Measurements from ENCODE around the gene WDR17. TPM values are rescaled to one million over a fixed set of nuclear protein-coding genes. Genes with fewer than 3 reads are reported as not detected.

The WDR17 gene
- total RNA-seq, 2 donors from 2014 or later = 5.5 to 5.7 TPM

DNA sequence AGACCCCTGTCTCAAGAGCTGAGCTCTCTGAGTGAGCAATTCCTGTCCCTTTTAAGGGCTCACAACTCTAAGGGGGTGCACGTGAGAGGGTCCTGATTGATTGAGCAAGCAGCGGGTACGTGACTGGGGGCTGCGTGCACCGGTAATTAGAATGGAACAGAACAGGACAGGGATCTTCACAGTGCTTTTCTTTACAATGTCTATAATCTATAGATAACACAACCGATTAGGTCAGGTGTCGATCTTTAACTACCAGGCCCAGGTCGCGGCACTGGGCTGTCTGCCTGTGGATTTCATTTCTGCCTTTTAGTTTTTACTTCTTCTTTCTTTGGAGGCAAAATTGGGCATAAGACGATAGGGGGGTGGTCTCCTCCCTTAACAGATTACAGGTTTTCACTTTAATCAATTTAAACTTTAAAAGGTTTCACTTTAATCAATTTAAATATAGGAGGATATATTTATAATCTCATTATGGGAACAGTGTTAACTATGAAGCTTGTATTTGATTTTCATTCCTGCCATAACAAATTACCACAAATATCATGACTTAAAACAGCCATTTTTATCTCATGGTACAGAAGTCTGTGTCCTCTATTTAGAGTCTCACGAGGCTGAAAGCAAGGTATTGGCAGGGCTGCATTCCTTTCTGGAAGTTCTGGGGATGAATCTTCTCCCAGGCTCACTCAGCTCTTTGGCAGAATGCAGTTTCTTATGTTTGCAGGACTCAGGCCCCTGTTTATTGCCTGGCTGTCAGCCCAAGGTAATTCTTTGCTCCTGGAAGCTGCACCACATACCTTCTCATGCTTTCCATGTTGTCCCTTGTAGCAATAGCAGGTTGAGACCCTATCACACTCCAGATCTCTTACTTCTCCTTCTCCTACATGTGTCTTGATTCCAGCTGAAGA is 124.5 kb downstream of the WDR17 start:
- Histone ChIP-seq H3K36me3 (no peaks in the 10 kb centered on the region), H3K27me3 (replicated peaks; ENCODE audit: insufficient read depth) (no peaks in the 10 kb centered on the region), H3K4me3 (no peak overlapping the region), H3K9me3 (no peaks in the 10 kb centered on the region), H3K27ac (no peak overlapping the region), H3K4me1 (replicated peaks) (no peaks in the 10 kb centered on the region)
- WGBS = 75% methylated on average over 11 of the region's 11 CpGs
- TF ChIP-seq, protein P1, sequence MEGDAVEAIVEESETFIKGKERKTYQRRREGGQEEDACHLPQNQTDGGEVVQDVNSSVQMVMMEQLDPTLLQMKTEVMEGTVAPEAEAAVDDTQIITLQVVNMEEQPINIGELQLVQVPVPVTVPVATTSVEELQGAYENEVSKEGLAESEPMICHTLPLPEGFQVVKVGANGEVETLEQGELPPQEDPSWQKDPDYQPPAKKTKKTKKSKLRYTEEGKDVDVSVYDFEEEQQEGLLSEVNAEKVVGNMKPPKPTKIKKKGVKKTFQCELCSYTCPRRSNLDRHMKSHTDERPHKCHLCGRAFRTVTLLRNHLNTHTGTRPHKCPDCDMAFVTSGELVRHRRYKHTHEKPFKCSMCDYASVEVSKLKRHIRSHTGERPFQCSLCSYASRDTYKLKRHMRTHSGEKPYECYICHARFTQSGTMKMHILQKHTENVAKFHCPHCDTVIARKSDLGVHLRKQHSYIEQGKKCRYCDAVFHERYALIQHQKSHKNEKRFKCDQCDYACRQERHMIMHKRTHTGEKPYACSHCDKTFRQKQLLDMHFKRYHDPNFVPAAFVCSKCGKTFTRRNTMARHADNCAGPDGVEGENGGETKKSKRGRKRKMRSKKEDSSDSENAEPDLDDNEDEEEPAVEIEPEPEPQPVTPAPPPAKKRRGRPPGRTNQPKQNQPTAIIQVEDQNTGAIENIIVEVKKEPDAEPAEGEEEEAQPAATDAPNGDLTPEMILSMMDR (IDR thresholded peaks at IDR 0.05) = no peak
- TF ChIP-seq POLR2AphosphoS5 (IDR thresholded peaks at IDR 0.05) (no peak), POLR2A (IDR thresholded peaks at IDR 0.05) (no peak)
- peak; percentile 14 for DNase-seq (ENCODE audit: low spot score)
- intact Hi-C loops (cut with DNase I) = loop anchor here (5.0 to 10.0 kb wide), 2 partner anchors 42 to 85 kb away; no protein-coding TSS in a partner anchor

DNA sequence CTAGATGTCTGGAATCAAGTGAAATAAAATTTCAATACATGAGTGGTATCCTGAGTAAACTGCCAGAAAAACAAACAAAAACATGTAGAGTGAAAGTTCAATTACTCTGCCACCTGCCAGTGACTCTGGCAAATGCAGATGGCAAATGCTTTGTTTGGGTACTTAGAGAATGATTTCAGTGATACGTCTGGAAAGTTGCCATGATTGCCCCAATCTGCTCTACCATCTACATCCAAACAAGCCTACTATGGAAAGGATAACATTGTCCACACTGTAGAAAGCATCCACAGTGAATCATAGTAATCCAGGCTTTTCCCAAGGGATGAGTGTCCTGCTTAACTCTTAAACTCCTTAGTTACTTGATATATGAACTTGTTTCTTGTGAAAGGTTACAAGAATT is 126.3 kb downstream of the WDR17 start:
- Histone ChIP-seq H3K4me3 (no peak overlapping the region), H3K9me3 (no peaks in the 10 kb centered on the region), H3K36me3 (no peaks in the 10 kb centered on the region), H3K27ac (no peak overlapping the region), H3K4me1 (replicated peaks) (no peaks in the 10 kb centered on the region), H3K27me3 (replicated peaks; ENCODE audit: insufficient read depth) (no peaks in the 10 kb centered on the region)
- 17% methylated on average over 1 of the region's 1 CpG for WGBS
- no peak for DNase-seq (ENCODE audit: low spot score)
- intact Hi-C loops (cut with DNase I) = loop anchor here (10.0 kb wide), 1 partner anchor 83 kb away; no protein-coding TSS in a partner anchor
- no peak for TF ChIP-seq POLR2A (IDR thresholded peaks at IDR 0.05)
- TF ChIP-seq, protein P1 (IDR thresholded peaks at IDR 0.05) = no peak
- TF ChIP-seq POLR2AphosphoS5 (IDR thresholded peaks at IDR 0.05) = no peak

DNA sequence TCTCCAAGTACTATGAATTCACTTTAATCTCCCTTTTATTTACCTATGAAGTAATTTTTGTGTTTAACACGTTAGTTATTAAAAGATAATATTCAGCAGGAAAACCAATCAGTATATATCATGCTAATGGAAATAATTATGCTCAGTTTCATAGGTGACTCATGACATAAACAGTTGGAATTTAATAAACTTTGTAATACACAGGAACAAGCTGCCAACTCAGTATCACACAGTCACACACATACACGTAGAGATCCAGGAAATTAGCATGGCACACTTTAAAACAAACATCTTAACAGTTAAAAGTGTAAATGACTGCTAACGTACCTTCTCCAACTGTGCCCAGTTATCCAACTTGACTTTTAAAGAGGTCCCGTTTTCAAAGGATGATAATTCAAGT is 127.5 kb downstream of the WDR17 start:
- no peak for DNase-seq (ENCODE audit: low spot score)
- TF ChIP-seq POLR2A (IDR thresholded peaks at IDR 0.05) = no peak
- TF ChIP-seq POLR2AphosphoS5 (IDR thresholded peaks at IDR 0.05) = no peak
- TF ChIP-seq, protein P1 (IDR thresholded peaks at IDR 0.05) = no peak
- no peaks in the 10 kb centered on the region for H3K36me3 ChIP-seq
- no peaks in the 10 kb centered on the region for H3K9me3 ChIP-seq
- H3K27me3 ChIP-seq (replicated peaks; ENCODE audit: insufficient read depth) = no peaks in the 10 kb centered on the region
- intact Hi-C loops (cut with DNase I) = loop anchor here (10.0 kb wide), 1 partner anchor 82 kb away; no protein-coding TSS in a partner anchor
- no peaks in the 10 kb centered on the region for H3K4me1 ChIP-seq (replicated peaks)
- 45% methylated on average over 4 of the region's 4 CpGs for WGBS
- no peak overlapping the region for H3K4me3 ChIP-seq
- H3K27ac ChIP-seq = no peak overlapping the region

DNA sequence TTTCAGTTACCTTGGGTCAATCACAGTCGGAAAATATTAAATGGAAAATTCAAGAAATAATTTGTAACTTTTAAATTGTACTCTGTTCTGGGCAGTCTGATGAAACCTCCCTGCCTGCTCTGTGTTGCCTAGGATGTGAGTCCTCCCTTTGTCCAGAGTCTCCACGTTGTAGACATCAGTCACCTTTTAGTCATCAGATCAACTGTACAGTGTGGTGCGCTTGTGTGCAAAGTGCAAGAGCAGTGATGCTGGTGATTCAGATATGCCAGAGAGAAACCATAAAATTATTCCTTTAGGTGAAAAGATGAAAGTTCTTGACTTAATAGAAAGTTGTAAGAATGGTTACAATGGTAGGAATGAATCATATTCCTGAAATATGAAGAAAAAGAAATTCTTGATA is 128.3 kb downstream of the WDR17 start:
- WGBS = 73% methylated on average over 3 of the region's 3 CpGs
- no peak for DNase-seq (ENCODE audit: low spot score)
- Histone ChIP-seq H3K27me3 (replicated peaks; ENCODE audit: insufficient read depth) (no peaks in the 10 kb centered on the region), H3K27ac (no peak overlapping the region), H3K4me3 (no peak overlapping the region), H3K4me1 (replicated peaks) (no peaks in the 10 kb centered on the region), H3K36me3 (no peaks in the 10 kb centered on the region), H3K9me3 (no peaks in the 10 kb centered on the region)
- TF ChIP-seq POLR2AphosphoS5 (IDR thresholded peaks at IDR 0.05) (no peak), POLR2A (IDR thresholded peaks at IDR 0.05) (no peak)
- TF ChIP-seq, protein P1 (IDR thresholded peaks at IDR 0.05) = no peak
- intact Hi-C loops (cut with DNase I) = loop anchor here (10.0 kb wide), 1 partner anchor 81 kb away; no protein-coding TSS in a partner anchor

Data from prostate gland (tissue), 2 donors.